Calu3 (cell line): Measurements from ENCODE around the gene NT5DC4. TPM values are rescaled to one million over a fixed set of nuclear protein-coding genes. Genes with fewer than 3 reads are reported as not detected.

Experiments used
- BruUV-seq: library from RNA; stranded (reverse); fragments of 400-500 nt; replicated peaks from 2 replicates; lab custom pipeline; 2021; lab: Mats Ljungman, UMichigan
- CTCF ChIA-PET: fragments of 300-600 bp; sonication (Branson Sonifier 250); formaldehyde crosslinking; loops from one replicate; lab custom pipeline; 2022; ENCODE audit warnings: antibody characterized with exemption; lab: Charles Lee
- DNase-seq: peaks from one replicate; pipeline ENCODE4 v3.0.0; 2022
- H3K27ac Mint-ChIP-seq: one replicate; pipeline ENCODE4 v1.8.0; 2022; ENCODE audit warnings: mixed read lengths; ENCODE audit not compliant: unreplicated experiment
- H3K27me3 Mint-ChIP-seq: one replicate; pipeline ENCODE4 v1.8.0; 2022; ENCODE audit warnings: mixed read lengths; ENCODE audit not compliant: unreplicated experiment
- H3K36me3 Mint-ChIP-seq: one replicate; pipeline ENCODE4 v1.8.0; 2022; ENCODE audit warnings: mild to moderate bottlenecking, moderate library complexity, mixed read lengths; ENCODE audit not compliant: insufficient read depth, unreplicated experiment
- H3K4me1 Mint-ChIP-seq: one replicate; pipeline ENCODE4 v1.8.0; 2022; ENCODE audit warnings: mild to moderate bottlenecking, low read depth, mixed read lengths; ENCODE audit not compliant: unreplicated experiment
- H3K4me3 Mint-ChIP-seq: one replicate; pipeline ENCODE4 v1.8.0; 2022; ENCODE audit warnings: mild to moderate bottlenecking, low read depth, moderate library complexity, mixed read lengths; ENCODE audit not compliant: unreplicated experiment
- H3K9me3 Mint-ChIP-seq: one replicate; pipeline ENCODE4 v1.8.0; 2022; ENCODE audit warnings: low read depth, mixed read lengths; ENCODE audit not compliant: unreplicated experiment
- CTCF ChIP-seq: fragments of 200-600 bp; IDR thresholded peaks from one replicate; pipeline ENCODE4 v1.8.0; 2022; ENCODE audit warnings: antibody characterized with exemption; ENCODE audit not compliant: unreplicated experiment
- intact Hi-C: fragments of 100-400 bp; cut with micrococcal nuclease; formaldehyde crosslinking; loops from one replicate; pipeline ENCODE4 v1.10.0; 2022; ENCODE audit not compliant: unreplicated experiment
- total RNA-seq: library from RNA; stranded (reverse); gene quantifications from 2 replicates; pipeline ENCODE4 v1.2.3, GENCODE V29; 2022

The NT5DC4 gene
- total RNA-seq, 1 experiment from 2014 or later = 10.1 TPM

GRCh38 chr2:112724591-112725525, 4.0 kb downstream of the NT5DC4 start:
- H3K4me1 Mint-ChIP-seq = peaks cover 38% of the 10 kb centered on the region
- BruUV-seq = no TSS peak
- H3K36me3 Mint-ChIP-seq = peaks cover 21% of the 10 kb centered on the region
- no peaks in the 10 kb centered on the region for H3K27me3 Mint-ChIP-seq
- CTCF ChIA-PET = interaction anchor here (0.6 to 3.4 kb wide), 20 partner anchors 9 to 236 kb away, joined by 3 to 92 read pairs (median 4); partner anchors contain the start of genes CHCHD5 and SLC20A1
- DNase-seq = peak; percentile 49
- H3K9me3 Mint-ChIP-seq = no peaks in the 10 kb centered on the region
- intact Hi-C loops = no loop called here
- H3K27ac Mint-ChIP-seq = peak overlapping the region; percentile 92
- H3K4me3 Mint-ChIP-seq = no peak overlapping the region
- no peak for TF ChIP-seq CTCF

- Mint-ChIP-seq H3K27ac (peak overlapping the region; percentile 92), H3K4me1 (peaks cover 38% of the 10 kb centered on the region), H3K36me3 (peaks cover 21% of the 10 kb centered on the region), H3K4me3 (peak overlapping the region; percentile 67), H3K9me3 (no peaks in the 10 kb centered on the region), H3K27me3 (no peaks in the 10 kb centered on the region)
- TF ChIP-seq CTCF = peak; percentile 32
- no TSS peak for BruUV-seq
- intact Hi-C loops = loop anchor here (1.0 kb wide), 2 partner anchors 98 to 126 kb away; no protein-coding TSS in a partner anchor
- DNase-seq = peak; percentile 88
- CTCF ChIA-PET = interaction anchor here (0.5 to 3.4 kb wide), 29 partner anchors 10 to 750 kb away, joined by 3 to 92 read pairs (median 4); partner anchors contain the start of genes CHCHD5 and SLC20A1
Measured at GRCh38 chr2:112725545-112726457, 5.0 kb downstream of the NT5DC4 start.

GRCh38 chr2:112726487-112727190, 5.8 kb downstream of the NT5DC4 start:
- TF ChIP-seq CTCF = peak; percentile 92
- H3K9me3 Mint-ChIP-seq = no peaks in the 10 kb centered on the region
- H3K4me1 Mint-ChIP-seq = peaks cover 38% of the 10 kb centered on the region
- peaks cover 21% of the 10 kb centered on the region for H3K36me3 Mint-ChIP-seq
- peak; percentile 96 for DNase-seq
- H3K27ac Mint-ChIP-seq = peak overlapping the region; percentile 92
- intact Hi-C loops = loop anchor here (1.0 kb wide), 2 partner anchors 99 to 126 kb away; no protein-coding TSS in a partner anchor
- CTCF ChIA-PET = interaction anchor here (0.7 to 3.4 kb wide), 18 partner anchors 11 to 751 kb away, joined by 3 to 92 read pairs (median 5); partner anchors contain the start of genes CHCHD5 and SLC20A1
- TSS peak; percentile 46 for BruUV-seq
- no peaks in the 10 kb centered on the region for H3K27me3 Mint-ChIP-seq
- peak overlapping the region; percentile 67 for H3K4me3 Mint-ChIP-seq
